B cell (primary cell): ENCODE data around the gene PPP5C.

Experiments used
- EZH2 ChIP-seq: IDR thresholded peaks from 2 replicates; pipeline ENCODE4 v1.6.1; 2012; ENCODE audit warnings: borderline replicate concordance, low read depth, mild to moderate bottlenecking, moderate library complexity, low read length; ENCODE audit not compliant: insufficient read depth, poor library complexity, severe bottlenecking
- TF ChIP-seq, protein P1 (sequence below): fragments of 200-600 bp; IDR thresholded peaks from one replicate; pipeline ENCODE4 v1.8.0; 2022; ENCODE audit warnings: antibody characterized with exemption, mild to moderate bottlenecking

DNA sequence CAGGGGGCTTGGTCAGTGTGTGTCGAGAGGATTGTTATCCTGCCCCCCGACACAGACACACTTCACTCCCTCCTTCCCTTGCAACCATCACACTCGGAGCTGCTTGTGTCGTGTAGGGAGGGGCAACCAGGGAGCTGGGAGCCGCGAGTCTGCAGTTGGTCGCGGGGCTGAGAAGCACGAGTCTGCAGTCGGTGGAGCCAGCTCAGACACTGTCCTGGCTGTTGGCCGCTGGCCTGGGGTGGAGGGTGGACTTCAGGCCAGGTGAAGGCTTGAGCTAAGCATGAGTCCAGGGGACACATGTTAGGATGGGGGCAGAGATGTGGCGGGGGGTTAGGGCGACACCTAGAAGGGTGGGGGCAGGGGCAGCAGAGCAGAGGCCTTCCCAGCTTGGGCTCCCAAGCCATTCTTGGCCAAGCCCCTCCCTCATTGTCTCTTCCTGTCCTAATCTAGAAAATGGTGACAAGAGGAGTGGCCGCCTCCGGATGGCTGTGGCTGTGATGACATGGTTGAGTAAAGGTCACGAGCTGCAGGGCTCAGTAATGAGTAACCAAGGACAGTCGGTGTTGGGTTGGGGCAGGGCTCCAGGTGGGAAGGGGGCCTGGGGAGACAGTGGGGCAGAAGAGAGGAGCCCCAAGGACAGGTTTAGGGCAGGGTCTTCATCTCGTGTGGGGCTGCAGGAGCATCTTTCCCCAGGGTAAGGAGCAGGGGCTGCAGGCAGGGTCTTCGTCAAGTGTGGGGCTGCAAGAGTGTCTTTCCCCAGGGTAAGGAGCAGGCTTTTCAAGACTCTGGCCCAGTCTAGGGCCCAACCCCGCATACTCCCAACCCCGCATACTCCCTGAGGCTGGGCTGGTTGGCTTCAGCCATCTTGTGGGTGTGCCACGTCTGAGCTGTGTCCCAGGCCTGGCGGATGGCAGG is 8.6 kb downstream of the PPP5C start:
- TF ChIP-seq, protein P1, sequence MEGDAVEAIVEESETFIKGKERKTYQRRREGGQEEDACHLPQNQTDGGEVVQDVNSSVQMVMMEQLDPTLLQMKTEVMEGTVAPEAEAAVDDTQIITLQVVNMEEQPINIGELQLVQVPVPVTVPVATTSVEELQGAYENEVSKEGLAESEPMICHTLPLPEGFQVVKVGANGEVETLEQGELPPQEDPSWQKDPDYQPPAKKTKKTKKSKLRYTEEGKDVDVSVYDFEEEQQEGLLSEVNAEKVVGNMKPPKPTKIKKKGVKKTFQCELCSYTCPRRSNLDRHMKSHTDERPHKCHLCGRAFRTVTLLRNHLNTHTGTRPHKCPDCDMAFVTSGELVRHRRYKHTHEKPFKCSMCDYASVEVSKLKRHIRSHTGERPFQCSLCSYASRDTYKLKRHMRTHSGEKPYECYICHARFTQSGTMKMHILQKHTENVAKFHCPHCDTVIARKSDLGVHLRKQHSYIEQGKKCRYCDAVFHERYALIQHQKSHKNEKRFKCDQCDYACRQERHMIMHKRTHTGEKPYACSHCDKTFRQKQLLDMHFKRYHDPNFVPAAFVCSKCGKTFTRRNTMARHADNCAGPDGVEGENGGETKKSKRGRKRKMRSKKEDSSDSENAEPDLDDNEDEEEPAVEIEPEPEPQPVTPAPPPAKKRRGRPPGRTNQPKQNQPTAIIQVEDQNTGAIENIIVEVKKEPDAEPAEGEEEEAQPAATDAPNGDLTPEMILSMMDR, result no peak
- TF ChIP-seq EZH2, result no peak
